HEK293 (cell line): Measurements from ENCODE around the gene SPOUT1.

Experiments used
- CTCF ChIA-PET: fragments of 350-600 bp; formaldehyde crosslinking; extraction: SDS; loops from one replicate; lab custom pipeline; 2021; ENCODE audit warnings: antibody characterized with exemption; lab: Yijun Ruan, JAX
- POLR2A ChIA-PET: fragments of 300-600 bp; formaldehyde crosslinking; extraction: SDS; loops from one replicate; lab custom pipeline; 2020; ENCODE audit warnings: antibody characterized with exemption, inconsistent platforms; lab: Yijun Ruan, JAX
- H3K27ac ChIP-seq: fragments of 200-500 bp; sonication (Bioruptor generic); 2 replicates; pipeline ENCODE4 v1.5.1; 2014; ENCODE audit warnings: low read depth, low read length, control low read depth, inconsistent platforms; ENCODE audit errors: extremely low read depth
- H3K36me3 ChIP-seq, 2 experiments: fragments of 200-500 bp in 1 of 2; sonication (Bioruptor generic) in 1 of 2; 1 replicate in 1 of 2; 2 replicates in 1 of 2; pipeline ENCODE4 v1.5.1; 2014 to 2017; ENCODE audit warnings: inconsistent platforms in 2 of 2, low read length in 2 of 2; ENCODE audit not compliant: control insufficient read depth in 2 of 2, insufficient read depth in 1 of 2
- H3K4me1 ChIP-seq: fragments of 200-500 bp; sonication (Bioruptor generic); 2 replicates; pipeline ENCODE4 v1.5.1; 2014; ENCODE audit warnings: mild to moderate bottlenecking, low read length, inconsistent platforms; ENCODE audit not compliant: control insufficient read depth, insufficient read depth
- H3K4me3 ChIP-seq: 2 replicates; pipeline ENCODE4 v1.5.1; 2011; ENCODE audit warnings: low read depth, mild to moderate bottlenecking, control low read depth, low read length, moderate library complexity
- H3K9me3 ChIP-seq: fragments of 200-500 bp; sonication (Bioruptor generic); 2 replicates; pipeline ENCODE4 v1.5.1; 2014; ENCODE audit warnings: low read depth, low read length, inconsistent platforms; ENCODE audit not compliant: control insufficient read depth, insufficient read depth
- OSR2 ChIP-seq: fragments of 450-650 bp; formaldehyde crosslinking; IDR thresholded peaks from 2 replicates; pipeline ENCODE4 v1.5.1; 2016; ENCODE audit warnings: missing biosample characterization, missing genetic modification characterization
- PRDM10 ChIP-seq: fragments of 450-650 bp; formaldehyde crosslinking; IDR thresholded peaks from 2 replicates; pipeline ENCODE4 v1.5.1; 2016; ENCODE audit warnings: missing biosample characterization, missing genetic modification characterization
- REPIN1 ChIP-seq: fragments of 450-650 bp; formaldehyde crosslinking; IDR thresholded peaks from 2 replicates; pipeline ENCODE4 v1.5.1; 2017; ENCODE audit warnings: missing biosample characterization, missing genetic modification characterization, low read depth
- SALL2 ChIP-seq: fragments of 450-650 bp; formaldehyde crosslinking; IDR thresholded peaks from 2 replicates; pipeline ENCODE4 v1.5.0; 2017; ENCODE audit warnings: missing biosample characterization, mild to moderate bottlenecking, missing genetic modification characterization, borderline replicate concordance
- ZBTB44 ChIP-seq: fragments of 450-650 bp; IDR thresholded peaks from 2 replicates; pipeline ENCODE4 v1.5.1; 2018; ENCODE audit warnings: missing biosample characterization, mild to moderate bottlenecking, missing genetic modification characterization
- ZFHX2 ChIP-seq: fragments of 450-650 bp; formaldehyde crosslinking; conservative IDR thresholded peaks from 2 replicates; pipeline ENCODE4 v1.5.1; 2016; ENCODE audit warnings: missing biosample characterization, missing genetic modification characterization
- ZNF155 ChIP-seq: fragments of 450-650 bp; formaldehyde crosslinking; IDR thresholded peaks from 2 replicates; pipeline ENCODE4 v1.5.1; 2016; ENCODE audit warnings: missing biosample characterization, missing genetic modification characterization
- ZNF184 ChIP-seq: fragments of 450-650 bp; IDR thresholded peaks from 2 replicates; pipeline ENCODE4 v1.5.1; 2018; ENCODE audit warnings: missing biosample characterization, mild to moderate bottlenecking, missing genetic modification characterization
- ZNF214 ChIP-seq: fragments of 450-650 bp; formaldehyde crosslinking; IDR thresholded peaks from 2 replicates; pipeline ENCODE4 v1.5.1; 2017; ENCODE audit warnings: missing biosample characterization, mild to moderate bottlenecking, missing genetic modification characterization, borderline replicate concordance
- ZNF302 ChIP-seq: fragments of 450-650 bp; formaldehyde crosslinking; IDR thresholded peaks from 2 replicates; pipeline ENCODE4 v1.5.1; 2016; ENCODE audit warnings: missing biosample characterization, missing genetic modification characterization, low read depth
- ZNF416 ChIP-seq: fragments of 450-650 bp; formaldehyde crosslinking; IDR thresholded peaks from 2 replicates; pipeline ENCODE4 v1.5.1; 2016; ENCODE audit warnings: missing biosample characterization, missing genetic modification characterization
- ZNF426 ChIP-seq: fragments of 450-650 bp; formaldehyde crosslinking; IDR thresholded peaks from 2 replicates; pipeline ENCODE4 v1.5.1; 2017; ENCODE audit warnings: missing biosample characterization, missing genetic modification characterization, mild to moderate bottlenecking, inconsistent platforms, moderate library complexity
- ZNF48 ChIP-seq: fragments of 450-650 bp; formaldehyde crosslinking; IDR thresholded peaks from 2 replicates; pipeline ENCODE4 v1.5.1; 2016; ENCODE audit warnings: missing biosample characterization, missing genetic modification characterization
- ZNF518A ChIP-seq: fragments of 450-650 bp; formaldehyde crosslinking; conservative IDR thresholded peaks from 2 replicates; pipeline ENCODE4 v1.5.1; 2016; ENCODE audit warnings: low read depth, missing biosample characterization, missing genetic modification characterization
- ZNF521 ChIP-seq: fragments of 450-650 bp; formaldehyde crosslinking; IDR thresholded peaks from 2 replicates; pipeline ENCODE4 v1.5.1; 2017; ENCODE audit warnings: missing biosample characterization, mild to moderate bottlenecking, missing genetic modification characterization
- ZNF692 ChIP-seq: fragments of 450-650 bp; formaldehyde crosslinking; IDR thresholded peaks from 2 replicates; pipeline ENCODE4 v1.5.1; 2016; ENCODE audit warnings: missing biosample characterization, missing genetic modification characterization
- ZNF830 ChIP-seq: fragments of 450-650 bp; IDR thresholded peaks from 2 replicates; pipeline ENCODE4 v1.5.0; 2018; ENCODE audit warnings: missing biosample characterization, missing genetic modification characterization, low read depth, mild to moderate bottlenecking, moderate library complexity

The SPOUT1 gene

GRCh38 chr9:128824911-128825310 is 4.7 kb downstream of the SPOUT1 start:
- Histone ChIP-seq H3K4me3 (no peak overlapping the region), H3K9me3 (no peaks in the 10 kb centered on the region), H3K36me3 (peaks cover 8 to 83% of the 10 kb centered on the region in 2 experiments; a peak in 2 of 3 replicates), H3K27ac (no peak overlapping the region), H3K4me1 (no peaks in the 10 kb centered on the region)
- no peak for TF ChIP-seq REPIN1 (tag by site-specific recombination)
- no peak for TF ChIP-seq ZNF521
- no peak for TF ChIP-seq ZNF518A (tag by site-specific recombination)
- no peak for TF ChIP-seq ZNF426 (tag by site-specific recombination)
- TF ChIP-seq ZNF214 (tag by site-specific recombination) = no peak
- TF ChIP-seq ZNF692 (tag by site-specific recombination) = no peak
- no peak for TF ChIP-seq ZNF416 (tag by site-specific recombination)
- no peak for TF ChIP-seq ZNF155 (tag by site-specific recombination)
- TF ChIP-seq SALL2 (tag by site-specific recombination) = no peak
- TF ChIP-seq ZBTB44 (tag by site-specific recombination) = no peak
- TF ChIP-seq ZNF302 (tag by site-specific recombination) = no peak
- TF ChIP-seq ZFHX2 (tag by site-specific recombination) = no peak
- TF ChIP-seq ZNF48 (tag by site-specific recombination) = no peak
- no peak for TF ChIP-seq ZNF184 (tag by site-specific recombination)
- no peak for TF ChIP-seq OSR2
- TF ChIP-seq ZNF830 (tag by site-specific recombination) = no peak
- TF ChIP-seq PRDM10 (tag by site-specific recombination) = no peak
- CTCF ChIA-PET = interaction anchor here (0.6 kb wide), 2 partner anchors 56 to 463 kb away, joined by 3 read pairs; no protein-coding TSS in a partner anchor
- POLR2A ChIA-PET = no interaction called here
